NCI-H524 (cell line): ENCODE data around the gene MFSD11.
A peak's percentile ranks its signal among the peaks of the same experiment; 100 is the strongest.
"Not testable (repeated sequence)": the region's sequence is repeated elsewhere in the genome, so short reads cannot be mapped to it uniquely, and the experiment has no call there.

Source experiments
- DNase-seq, 2 experiments: peaks; one replicate each; lab custom pipeline; 2025; lab: John Stamatoyannopoulos, UW

MFSD11 gene

DNA sequence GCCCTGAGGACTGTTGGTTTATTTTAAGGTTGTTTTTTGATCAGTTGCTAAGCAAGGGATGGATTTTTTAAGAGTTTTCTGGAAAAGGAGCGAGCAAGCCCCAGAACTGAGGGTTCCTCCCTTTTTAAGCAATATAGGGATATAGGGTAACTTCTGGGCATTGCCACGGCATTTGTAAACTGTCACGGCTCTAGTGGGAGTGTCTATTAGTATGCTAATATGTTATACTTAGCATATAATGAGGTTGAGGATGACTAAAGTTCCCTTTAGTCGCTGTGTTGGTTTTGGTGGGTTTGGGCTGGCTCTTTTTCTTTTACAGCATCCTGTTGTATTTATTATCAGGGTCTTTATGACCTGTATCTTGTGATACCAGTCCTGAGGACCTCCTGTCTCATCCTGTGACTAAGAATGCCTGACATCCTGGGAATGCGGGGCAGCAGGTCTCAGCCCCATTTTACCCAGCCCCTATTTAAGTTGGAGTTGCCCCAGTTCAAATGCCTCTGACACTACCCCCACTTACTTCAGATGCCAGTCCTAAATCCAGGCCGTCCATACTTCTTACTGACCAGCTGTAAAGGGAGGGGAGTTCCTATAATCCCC, 59.4 kb downstream of the MFSD11 start:
- DNase-seq: no peak

DNA sequence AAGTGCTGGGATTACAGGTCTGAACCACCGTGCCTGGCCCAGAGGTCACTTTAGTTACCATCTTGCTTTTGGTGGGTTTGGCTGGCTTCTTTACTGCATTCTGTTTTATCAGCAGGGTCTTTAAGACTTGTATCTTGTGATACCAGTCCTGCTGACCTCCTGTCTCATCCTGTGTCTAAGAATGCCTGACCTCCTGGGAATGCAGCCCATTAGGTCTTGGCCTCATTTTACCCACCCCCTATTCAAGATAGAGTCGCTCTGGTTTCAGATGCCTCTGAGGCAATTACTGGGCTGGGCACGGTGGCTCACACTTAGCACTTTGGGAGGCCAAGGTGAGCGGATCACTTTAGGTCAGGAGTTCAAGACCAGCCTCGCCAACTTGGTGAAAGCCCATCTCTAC, 63.8 kb downstream of the MFSD11 start:
- DNase-seq: no peak

DNA sequence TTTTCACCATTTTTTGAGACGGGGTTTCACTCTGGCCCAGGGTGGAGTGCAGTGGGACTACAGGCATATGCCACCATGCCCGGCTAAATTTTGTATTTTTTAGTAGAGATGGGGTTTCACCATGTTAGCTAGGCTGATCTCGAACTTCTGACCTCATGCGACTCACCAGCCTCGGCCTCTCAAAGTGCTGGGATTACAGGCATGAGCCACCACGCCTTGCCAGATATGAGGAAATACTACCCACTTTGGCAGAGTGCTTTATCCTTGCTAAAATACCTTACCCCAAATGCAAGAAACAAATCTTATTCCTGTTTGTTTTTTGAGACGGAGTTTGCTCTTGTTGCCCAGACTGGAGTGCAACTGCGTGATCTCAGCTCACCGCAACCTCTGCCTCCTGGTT, 67.4 kb downstream of the MFSD11 start:
- no peak for DNase-seq

DNA sequence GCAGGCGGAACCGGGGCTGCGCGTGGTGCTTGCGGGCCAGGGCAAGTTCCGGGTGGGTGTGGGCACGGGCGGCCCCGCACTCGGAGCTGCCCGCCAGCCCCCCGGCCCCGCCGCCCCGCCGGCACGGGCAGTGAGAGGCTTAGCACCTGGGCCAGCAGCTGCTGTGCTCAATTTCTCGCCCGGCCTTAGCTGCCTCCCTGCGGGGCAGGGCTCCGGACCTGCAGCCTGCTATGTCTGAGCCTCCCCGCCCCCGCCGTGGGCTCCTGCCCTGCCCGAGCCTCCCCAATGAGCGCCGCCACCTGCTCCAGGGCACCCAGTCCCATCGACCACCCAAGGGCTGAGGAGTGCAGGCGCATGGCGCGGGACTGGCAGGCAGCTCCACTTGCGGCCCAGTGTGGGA, 68.2 kb downstream of the MFSD11 start:
- DNase-seq: not testable (repeated sequence)

DNA sequence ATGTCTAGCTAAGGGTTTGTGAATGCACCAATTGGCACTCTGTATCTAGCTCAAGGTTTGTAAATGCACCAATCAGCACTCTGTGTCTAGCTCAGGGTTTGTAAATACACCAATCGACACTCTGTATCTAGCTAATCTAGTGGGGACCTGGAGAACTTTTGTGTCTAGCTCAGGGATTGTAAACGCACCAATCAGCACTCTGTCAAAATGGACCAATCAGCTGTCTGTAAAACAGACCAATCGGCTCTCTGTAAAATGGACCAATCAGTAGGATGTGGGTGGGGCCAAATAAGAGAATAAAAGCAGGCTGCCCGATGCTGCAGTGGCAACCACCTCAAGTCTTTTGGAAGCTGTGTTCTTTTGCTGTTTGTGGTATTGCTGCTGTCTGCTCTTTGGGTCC, 68.8 kb downstream of the MFSD11 start:
- DNase-seq: not testable (repeated sequence)

DNA sequence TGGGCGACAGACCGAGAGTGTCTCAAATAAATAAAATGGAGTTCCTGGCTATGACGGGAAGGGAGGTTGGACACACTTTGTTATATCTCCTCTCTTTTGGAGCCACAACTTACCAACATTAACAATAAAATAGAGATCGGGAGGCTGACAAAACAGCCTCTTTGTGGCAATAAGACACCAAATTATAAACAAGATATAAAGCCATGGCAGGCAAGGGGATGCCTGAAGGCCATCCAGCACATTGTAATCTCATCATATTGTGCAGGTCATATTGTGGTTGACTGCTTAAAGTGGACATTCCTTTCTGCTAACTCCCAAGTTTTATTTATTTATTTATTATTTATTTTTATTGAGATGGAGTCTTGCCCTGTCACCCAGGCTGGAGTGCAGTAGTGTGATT, 70.4 kb downstream of the MFSD11 start:
- DNase-seq: no peak

DNA sequence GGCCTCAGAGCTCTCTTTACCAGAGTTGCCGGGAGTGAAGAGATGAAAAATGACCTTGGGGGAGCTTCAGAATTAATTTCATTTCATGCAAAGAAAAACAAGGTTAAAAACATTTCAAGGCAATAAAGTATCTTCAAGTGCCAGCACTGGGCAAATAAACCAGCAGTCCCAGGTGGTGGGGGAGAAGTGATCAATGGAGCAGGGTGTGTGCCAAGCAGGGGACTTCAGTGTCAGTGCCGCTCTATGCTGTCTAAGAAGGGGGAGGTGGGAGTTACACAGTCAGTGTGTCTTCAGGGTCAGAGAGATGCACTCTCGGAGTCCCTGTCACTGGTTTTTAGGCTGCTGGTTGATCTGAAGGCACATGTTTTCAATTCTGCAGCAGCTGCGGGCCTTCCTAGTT, 73.0 kb downstream of the MFSD11 start:
- DNase-seq: no peak

DNA sequence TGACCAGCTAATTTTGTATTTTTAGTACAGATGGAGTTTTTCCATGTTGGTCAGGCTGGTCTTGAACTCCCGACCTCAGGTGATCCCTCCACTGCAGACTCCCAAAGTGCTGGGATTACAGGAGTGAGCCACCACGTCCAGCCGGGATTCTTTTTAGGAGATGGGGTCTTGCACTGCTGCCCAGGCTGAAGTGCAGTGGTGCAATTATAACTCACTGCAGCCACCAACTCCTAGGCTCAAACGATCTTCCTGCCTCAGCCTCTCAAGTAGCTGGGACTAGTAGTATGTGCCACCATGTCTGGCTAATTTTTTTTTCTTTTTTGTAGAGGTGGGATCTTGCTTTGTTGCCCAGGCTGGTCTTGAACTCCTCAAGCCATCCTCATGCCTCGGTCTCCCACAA, 73.9 kb downstream of the MFSD11 start:
- DNase-seq: no peak

DNA sequence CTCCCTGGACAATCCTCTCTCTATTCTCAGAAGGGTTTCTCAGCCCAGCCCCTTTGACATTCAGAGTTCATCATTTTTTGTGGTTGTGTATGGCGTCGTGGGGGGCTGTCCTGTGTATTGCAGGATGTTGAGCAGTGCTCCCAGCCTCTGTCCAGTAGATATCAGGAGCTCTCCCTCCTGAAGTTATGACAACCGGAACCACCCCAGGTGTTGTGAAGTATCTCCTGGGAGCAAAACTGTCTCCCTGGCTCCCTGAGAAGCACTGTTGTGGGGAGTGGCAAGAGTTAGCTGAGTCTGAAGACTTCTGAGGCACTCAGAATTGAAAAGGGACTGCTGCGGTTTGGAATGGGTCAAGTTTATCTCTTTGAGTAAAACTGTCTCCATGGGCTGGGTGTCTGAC, 74.3 kb downstream of the MFSD11 start:
- no peak for DNase-seq

DNA sequence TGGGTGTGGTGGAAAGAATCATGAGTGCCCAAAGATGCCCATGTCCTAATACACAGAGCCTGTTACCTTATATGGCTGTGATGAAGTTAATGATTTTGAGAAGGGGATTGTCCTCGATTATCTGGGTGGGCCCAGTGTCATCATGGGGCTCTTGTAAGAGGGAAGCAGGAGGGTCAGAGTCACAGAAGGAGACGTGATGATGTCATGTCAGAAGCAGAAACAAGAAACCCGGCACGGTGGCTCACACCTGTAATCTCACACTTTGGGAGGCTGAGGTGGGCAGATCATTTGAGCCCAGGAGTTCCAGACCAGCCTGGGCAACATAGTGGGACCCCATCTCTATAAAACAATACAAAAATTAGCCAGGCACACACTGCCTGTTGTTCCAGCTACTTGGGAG, 75.0 kb downstream of the MFSD11 start:
- no peak for DNase-seq

DNA sequence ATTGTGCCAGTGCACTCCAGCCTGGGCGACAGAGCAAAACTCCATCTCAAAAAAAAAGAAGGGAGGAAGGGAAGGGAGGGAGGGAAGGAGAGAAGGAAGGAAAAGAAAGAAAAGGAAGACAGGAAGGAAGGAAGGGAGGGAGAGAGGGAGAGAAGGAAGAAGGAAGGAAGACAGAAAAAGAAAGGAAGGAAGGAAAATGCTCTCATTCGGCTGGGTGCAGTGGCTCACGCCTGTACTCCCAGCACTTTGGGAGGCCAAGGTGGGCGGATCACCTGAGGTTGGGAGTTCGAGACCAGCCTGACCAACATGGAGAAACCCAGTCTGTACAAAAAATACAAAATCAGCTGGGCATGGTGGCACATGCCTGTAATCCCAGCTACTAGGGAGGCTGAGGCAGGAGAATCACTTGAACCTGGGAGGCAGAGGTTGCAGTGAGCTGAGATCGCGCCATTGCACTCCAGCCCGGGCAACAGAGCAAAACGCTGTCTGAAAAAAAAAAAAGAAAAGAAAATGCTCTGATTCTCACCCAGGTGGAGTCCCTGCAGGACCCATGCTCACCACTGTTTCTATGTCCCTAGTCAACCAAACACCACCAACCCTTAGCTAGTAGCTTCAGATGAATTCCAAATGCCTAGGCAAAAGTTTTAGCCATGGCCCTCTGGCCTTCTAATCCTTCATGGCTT, 78.1 kb downstream of the MFSD11 start:
- DNase-seq: not testable (repeated sequence)

DNA sequence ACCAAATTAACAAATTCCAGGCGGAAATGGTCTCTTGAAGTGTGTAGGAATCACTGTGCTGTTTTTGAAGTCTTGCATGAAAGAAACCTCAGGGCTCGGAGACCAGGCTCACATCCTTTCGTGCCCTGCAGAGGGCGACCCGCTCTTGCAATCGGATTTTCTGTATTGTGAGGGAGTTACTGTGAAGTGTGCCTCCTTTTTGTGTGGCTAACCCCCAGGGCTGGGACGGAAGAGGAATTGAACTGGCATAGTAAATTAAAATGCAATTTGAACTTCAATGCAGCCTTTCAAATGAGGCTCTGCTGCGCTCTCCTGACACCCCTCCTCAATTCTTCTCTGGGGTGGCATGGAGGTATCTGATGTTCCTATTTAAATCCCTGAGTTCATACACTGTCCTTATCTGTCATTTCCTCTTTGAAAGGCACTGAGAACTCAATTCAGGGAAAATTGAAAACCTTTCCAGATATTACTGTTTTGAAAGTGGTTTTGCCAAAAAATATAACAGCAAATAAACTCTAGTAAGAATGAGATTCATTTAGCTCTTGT, 78.7 kb downstream of the MFSD11 start:
- DNase-seq: peak; percentile 74 to 87

DNA sequence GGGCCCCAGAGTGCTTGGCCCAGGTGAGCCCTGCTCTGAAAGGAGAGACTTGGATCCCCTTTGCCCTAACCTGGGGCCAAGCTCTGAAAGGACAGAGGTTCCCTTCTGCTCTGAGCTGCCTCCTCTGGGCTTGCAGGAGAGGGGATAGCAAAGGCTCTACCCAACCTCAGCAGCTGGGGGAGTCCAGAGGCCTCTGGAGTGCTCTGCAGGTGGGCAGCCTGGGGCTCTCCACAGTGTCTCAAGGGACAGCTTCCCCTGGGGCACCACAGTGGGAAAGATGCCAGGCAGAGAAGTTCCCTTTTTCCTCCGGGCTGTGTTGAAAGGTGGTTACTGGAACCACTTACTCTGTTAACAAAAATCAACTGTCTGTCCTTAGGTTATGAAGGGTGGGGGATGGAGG, 82.1 kb downstream of the MFSD11 start:
- peak; percentile 89 to 95 for DNase-seq

DNA sequence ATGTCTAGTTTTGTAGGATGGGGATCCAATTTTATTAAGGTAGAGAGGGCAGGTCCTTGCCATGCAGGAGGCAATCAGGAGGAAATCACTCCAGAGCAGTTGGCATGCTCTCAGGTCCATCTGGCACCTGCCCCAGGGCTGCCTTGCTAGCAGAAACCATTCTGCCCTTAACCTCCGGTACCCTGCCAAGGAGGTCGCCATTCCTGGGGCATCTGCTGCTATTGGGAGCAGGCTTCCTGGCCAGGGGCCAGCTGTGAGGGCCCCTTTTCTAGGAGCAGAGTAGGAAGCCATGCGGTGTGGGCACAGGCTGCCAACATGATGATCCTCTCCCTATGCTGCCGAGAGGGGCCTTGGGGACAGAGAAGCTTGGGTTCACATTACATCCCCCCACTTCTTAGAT, 82.6 kb downstream of the MFSD11 start:
- DNase-seq: peak; percentile 98 to 100

DNA sequence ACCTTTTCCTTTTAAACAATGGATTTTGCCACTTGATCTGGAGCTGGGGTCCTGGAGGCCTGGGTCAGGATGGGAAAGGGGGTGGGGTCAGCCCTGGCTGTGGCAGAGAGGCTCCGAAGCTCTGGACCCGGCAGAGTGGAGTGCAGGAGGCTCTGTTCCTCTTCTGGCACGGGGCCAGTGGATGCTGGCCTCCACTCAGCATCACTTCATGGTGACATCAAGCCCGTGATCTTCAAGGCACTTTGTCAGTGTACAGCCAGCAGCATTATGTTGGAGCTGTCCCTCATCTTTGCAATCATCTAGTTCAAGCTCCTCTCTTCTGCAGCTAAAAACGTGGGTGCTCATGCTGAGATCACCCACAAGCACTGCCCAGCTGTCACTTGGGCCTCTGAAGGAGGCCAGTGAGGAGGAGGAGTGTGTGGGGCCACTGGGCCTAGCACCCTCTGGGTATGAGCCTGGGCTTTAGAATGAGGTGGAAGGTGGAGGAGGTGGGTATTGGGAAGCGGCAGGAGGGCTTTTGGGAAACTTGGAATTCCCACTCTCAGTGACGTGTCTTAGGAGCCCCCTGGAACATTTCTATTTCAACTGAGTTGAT, 84.4 kb downstream of the MFSD11 start:
- no peak for DNase-seq

DNA sequence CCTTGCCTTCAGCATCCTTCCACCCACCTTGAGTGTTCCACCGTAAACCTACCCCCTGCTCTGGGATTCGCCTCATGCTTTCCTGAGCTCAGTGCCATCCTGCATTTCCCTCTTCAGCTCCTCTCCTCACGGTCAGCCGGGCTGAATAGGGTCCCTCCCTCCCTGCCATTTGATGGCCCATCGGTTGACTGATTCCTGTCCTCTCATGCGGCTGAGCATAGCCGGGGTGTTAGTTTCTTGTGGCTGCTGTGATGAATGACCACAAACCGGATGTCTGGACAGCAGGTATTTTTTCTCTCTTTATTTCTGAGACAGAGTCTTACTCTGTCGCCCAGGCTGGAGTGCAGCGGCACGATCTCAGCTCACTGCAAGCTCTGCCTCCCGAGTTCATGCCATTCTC, 86.2 kb downstream of the MFSD11 start:
- DNase-seq: no peak

DNA sequence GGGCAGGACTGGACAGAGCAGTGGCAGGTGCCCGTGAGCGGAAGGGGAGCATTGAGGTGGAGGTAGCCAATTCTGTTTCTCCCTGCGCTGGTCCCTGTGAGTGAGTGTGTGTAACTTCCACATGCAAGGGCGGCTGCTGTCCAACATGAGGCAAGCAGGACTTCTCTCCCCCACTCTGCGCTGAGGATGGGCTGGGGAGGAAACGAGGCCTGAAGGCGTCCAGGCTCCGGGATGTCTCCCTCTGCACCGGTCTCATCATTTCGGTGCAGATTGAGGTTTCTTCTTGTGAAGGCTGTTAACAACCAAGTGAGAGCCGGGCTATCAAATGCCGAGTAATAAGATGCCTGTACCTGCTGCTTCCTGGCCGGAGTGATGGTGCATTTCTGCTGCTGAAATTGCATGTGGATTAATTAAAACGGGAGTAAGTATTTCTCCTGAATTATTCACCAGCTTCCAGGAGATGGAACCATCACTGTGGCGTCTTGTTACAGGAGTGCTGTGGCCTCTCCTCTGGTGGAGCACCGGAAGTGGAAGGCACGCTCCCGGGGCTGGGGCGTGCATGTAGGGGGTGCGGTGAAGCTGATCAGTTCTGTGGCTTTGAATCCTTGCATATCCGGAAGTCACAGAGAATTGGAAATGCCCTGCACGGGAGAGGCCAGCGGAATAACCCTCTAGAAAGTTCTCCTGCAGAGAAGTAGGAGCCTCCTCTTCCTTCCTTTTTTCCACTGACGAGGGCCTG, 88.6 kb downstream of the MFSD11 start:
- no peak for DNase-seq

DNA sequence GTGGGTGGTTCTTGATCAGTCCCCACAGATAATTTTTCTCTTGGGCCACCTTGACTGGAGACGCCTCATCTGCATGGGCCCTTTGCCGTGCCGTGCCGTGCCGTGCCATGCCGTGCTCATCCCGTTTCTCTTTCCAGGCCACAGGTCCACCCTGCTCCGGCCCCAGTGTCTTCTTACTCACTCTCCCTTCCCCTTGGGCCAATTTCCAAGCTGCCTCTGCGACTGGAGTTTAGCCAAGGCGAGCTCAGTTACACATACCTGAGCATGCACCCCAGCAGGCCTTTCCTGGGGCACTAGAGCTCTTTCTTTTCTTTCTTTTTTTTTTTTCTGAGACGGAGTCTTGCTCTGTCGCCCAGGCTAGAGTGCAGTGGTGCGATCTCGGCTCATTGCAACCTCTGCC, 89.8 kb downstream of the MFSD11 start:
- DNase-seq: no peak
